GM18858 (cell line): Measurements from ENCODE around the gene NEU2.
A peak's percentile ranks its signal among the peaks of the same experiment; 100 is the strongest.
"Not testable (repeated sequence)": the region's sequence is repeated elsewhere in the genome, so short reads cannot be mapped to it uniquely, and the experiment has no call there.

Source experiments
- ATAC-seq: cut with Tn5 transposase; IDR thresholded peaks from one replicate; pipeline ENCODE4 v1.9.1; 2021; ENCODE audit not compliant: unreplicated experiment

Gene NEU2

GRCh38 chr2:233055362-233055761 lies 22.9 kb downstream of the NEU2 start:
- ATAC-seq, result no peak

GRCh38 chr2:233056961-233057605 lies 24.6 kb downstream of the NEU2 start:
- no peak for ATAC-seq

GRCh38 chr2:233058717-233059546 lies 26.5 kb downstream of the NEU2 start:
- ATAC-seq, result no peak

GRCh38 chr2:233059547-233059796 lies 27.0 kb downstream of the NEU2 start:
- ATAC-seq, result no peak

GRCh38 chr2:233059797-233060500 lies 27.5 kb downstream of the NEU2 start, which contains the start of gene INPP5D:
Gene INPP5D, plus strand, starts transcription at chr2:233060342. Its CDS starts 137 bp downstream, at chr2:233060479.
- ATAC-seq, result peak; percentile 33

- no peak for ATAC-seq
These were observed 28.1 kb downstream of the NEU2 start for GRCh38 chr2:233060501-233060979.

GRCh38 chr2:233060980-233061590 lies 28.6 kb downstream of the NEU2 start:
- ATAC-seq, result no peak

- no peak for ATAC-seq
These were observed 29.3 kb downstream of the NEU2 start for GRCh38 chr2:233061591-233062450.

- no peak for ATAC-seq
These were observed 30.0 kb downstream of the NEU2 start for GRCh38 chr2:233062451-233062850.

- ATAC-seq, result no peak
These were observed 30.4 kb downstream of the NEU2 start for GRCh38 chr2:233062946-233063268.

GRCh38 chr2:233063269-233063975 lies 30.9 kb downstream of the NEU2 start:
- peak; percentile 48 for ATAC-seq

- ATAC-seq, result no peak
These were observed 31.5 kb downstream of the NEU2 start for GRCh38 chr2:233063976-233064411.

GRCh38 chr2:233064530-233065199 lies 32.2 kb downstream of the NEU2 start:
- no peak for ATAC-seq

GRCh38 chr2:233065200-233065589 lies 32.7 kb downstream of the NEU2 start:
- ATAC-seq, result not testable (repeated sequence)

- ATAC-seq, result no peak
These were observed 33.5 kb downstream of the NEU2 start for GRCh38 chr2:233065954-233066470.

GRCh38 chr2:233068762-233069418 lies 36.4 kb downstream of the NEU2 start:
- no peak for ATAC-seq

- no peak for ATAC-seq
These were observed 40.4 kb downstream of the NEU2 start for GRCh38 chr2:233072838-233073237.

GRCh38 chr2:233074106-233074505 lies 41.6 kb downstream of the NEU2 start:
- no peak for ATAC-seq
